ENCODE results near the gene LIME1. TPM values are rescaled to one million over a fixed set of nuclear protein-coding genes. Genes with fewer than 3 reads are reported as not detected.
A peak's percentile ranks its signal among the peaks of the same experiment; 100 is the strongest.

Gene LIME1
- total RNA-seq, 1 experiment from 2014 or later = 4.5 TPM

- TF ChIP-seq HMGXB4 (CRISPR knock-in tag; IDR thresholded peaks at IDR 0.05) (no peak), CBFB (CRISPR knock-in tag; IDR thresholded peaks at IDR 0.05; ENCODE audit: low read depth) (no peak), PRRX2 (CRISPR knock-in tag; IDR thresholded peaks at IDR 0.05) (no peak), FOXP1 (CRISPR knock-in tag; IDR thresholded peaks at IDR 0.05; ENCODE audit: borderline replicate concordance) (no peak), E2F5 (CRISPR knock-in tag; IDR thresholded peaks at IDR 0.05) (no peak), ZNF138 (CRISPR knock-in tag; conservative IDR thresholded peaks at IDR 0.05) (no peak), ELF4 (CRISPR knock-in tag; IDR thresholded peaks at IDR 0.05; ENCODE audit: low read depth) (no peak), TEAD1 (CRISPR knock-in tag; IDR thresholded peaks at IDR 0.05) (no peak), ZNF423 (CRISPR knock-in tag; IDR thresholded peaks at IDR 0.05) (no peak), AFF4 (CRISPR knock-in tag; IDR thresholded peaks at IDR 0.05; ENCODE audit: borderline replicate concordance) (no peak), NFE2L1 (CRISPR knock-in tag; IDR thresholded peaks at IDR 0.05) (no peak), AR (CRISPR knock-in tag; IDR thresholded peaks at IDR 0.05) (no peak), IRF2 (CRISPR knock-in tag; IDR thresholded peaks at IDR 0.05; ENCODE audit: borderline replicate concordance, low read depth) (no peak), KAT7 (CRISPR knock-in tag; IDR thresholded peaks at IDR 0.05; ENCODE audit: borderline replicate concordance) (no peak)
- Mint-ChIP-seq H3K36me3 (peaks cover 14% of the 10 kb centered on the region), H3K9me3 (no peaks in the 10 kb centered on the region), H3K27ac (peak overlapping the region; percentile 84; the same call in 1 of the 2 replicates), H3K4me3 (no peak overlapping the region), H3K27me3 (ENCODE audit: low read depth) (peaks cover 3% of the 10 kb centered on the region; the same call in 1 of the 2 replicates), H3K4me1 (peaks cover under 1% of the 10 kb centered on the region)
- ChIA-PET POLR2A (no interaction called here), CTCF (no interaction called here)
- DNase-seq (ENCODE audit: low spot score) (no peak), ATAC-seq (no peak)
Measured at GRCh38 chr20:63690898-63691710, 45.4 kb upstream of the LIME1 start.

All from WTC11 (cell line).